Stimulated activated CD8-positive, alpha-beta memory T cell treated with anti-CD3 and anti-CD28 coated beads, Interleukin-7, amount 100 ng/mL, for 24 hours (primary cell): Measurements from ENCODE around the gene HBD.

Experiments
- DNase-seq: peaks from one replicate; pipeline ENCODE4 v3.0.0-alpha.2; 2020; ENCODE audit warnings: low read depth

The HBD gene

DNA sequence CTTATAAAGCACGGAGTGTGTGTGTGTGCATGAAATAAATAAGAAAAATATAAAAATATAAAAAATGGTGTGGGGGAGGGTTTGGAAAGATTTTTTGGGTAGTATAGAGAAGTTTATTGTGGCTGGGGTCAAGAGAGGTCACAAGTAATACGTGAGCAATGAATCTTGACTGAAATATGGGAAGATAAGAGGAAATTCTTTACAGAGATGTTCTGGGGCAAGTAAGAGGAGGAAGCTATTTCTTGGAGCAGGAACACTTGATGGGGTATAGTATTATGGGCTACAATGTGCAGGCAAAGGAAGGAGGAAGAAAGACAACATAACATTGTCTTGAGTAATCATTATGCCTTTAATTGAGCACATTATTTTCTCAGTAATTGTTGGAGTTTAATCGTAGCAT is 2.1 kb downstream of the HBD start:
- no peak for DNase-seq

DNA sequence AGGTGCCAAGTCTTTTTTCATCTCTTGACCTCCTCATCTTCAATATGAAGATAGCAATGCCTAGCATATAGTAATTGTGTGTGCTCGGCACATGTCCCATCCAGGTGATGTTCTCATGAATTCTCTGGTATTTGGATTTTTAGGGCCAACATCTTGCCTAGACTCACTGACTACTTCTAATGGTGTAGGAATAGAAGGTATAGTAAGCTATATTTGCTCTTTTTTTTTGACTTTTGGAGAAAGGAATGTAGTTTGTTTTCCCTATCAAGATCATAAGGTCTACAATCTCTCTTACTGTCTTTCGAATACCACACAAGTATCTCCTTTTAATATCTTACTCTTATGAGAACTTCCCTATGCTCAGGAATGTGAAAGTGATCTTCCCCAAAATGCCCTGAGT is 3.2 kb downstream of the HBD start:
- no peak for DNase-seq

DNA sequence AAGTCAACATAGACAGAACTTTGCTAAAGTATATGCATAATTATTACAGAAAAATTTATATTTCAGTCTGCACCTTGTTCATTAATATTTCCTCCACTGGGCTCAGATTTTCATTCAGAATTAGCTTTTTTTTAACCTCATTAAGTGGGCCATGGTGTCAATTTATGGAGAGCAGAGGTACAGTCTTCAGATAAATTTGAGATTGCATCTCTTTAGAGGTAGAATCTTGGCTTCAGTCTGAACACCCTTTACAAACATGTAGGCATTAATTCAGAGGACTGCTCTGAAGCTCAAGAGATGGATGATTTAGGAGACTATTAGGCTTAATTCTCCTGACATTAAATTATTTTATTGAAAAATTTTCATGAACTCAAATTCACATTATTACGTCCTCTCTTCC is 4.0 kb downstream of the HBD start:
- DNase-seq, result no peak

DNA sequence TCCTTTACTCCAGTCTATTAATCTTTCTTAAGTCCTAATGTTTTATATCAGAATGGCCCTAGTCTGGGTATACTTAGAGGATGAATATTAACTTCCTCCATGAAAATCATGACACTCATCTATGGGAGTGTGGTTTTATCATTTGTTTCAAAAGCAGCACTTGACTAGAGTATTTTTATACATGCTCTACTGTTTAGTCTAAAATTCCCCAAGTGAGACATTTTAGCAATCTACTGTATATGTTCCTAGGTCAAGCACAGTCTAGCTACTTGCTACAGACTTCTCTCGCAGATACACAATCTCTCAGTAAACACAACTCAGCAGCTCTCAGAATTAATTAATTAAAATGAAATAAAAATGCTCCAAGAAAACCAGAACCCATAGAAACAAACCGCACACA is 4.5 kb downstream of the HBD start:
- no peak for DNase-seq

DNA sequence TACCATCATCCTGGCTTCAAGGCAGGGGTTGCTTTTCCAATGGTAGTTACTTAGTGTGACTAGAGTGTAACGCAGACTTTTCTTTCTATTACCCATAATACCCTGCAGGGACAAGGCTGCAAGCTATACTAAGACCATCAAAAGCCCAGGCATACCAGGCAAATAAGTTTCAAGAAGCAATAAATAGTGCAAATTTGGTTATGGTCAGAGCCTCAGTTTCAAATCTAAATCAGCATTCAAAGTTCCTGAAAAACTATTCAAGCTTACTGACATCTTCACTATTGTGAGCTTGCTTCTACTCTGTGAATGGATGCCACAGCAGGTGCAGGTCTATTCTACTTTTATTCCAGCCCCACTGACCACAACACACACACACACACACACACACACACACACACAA is 4.9 kb downstream of the HBD start:
- no peak for DNase-seq

DNA sequence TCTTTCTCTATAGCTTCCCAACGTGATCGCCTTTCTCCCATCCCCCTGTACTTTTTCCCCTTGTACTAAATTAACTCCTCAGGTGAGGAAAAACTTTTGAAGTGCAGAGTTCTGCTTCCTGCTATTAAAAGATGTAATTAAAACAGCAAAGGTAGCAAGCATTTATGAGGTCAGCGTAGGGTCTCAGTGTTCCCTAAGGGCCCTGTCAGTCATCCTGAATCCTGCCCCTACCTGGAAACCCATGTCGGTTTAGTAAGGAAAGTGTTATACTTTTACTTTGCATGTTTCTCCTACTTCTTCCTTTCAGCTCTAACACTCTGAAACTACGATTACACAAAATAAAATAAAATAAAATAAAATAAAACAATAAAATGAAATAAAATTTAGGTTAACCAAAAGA is 6.2 kb downstream of the HBD start:
- no peak for DNase-seq

DNA sequence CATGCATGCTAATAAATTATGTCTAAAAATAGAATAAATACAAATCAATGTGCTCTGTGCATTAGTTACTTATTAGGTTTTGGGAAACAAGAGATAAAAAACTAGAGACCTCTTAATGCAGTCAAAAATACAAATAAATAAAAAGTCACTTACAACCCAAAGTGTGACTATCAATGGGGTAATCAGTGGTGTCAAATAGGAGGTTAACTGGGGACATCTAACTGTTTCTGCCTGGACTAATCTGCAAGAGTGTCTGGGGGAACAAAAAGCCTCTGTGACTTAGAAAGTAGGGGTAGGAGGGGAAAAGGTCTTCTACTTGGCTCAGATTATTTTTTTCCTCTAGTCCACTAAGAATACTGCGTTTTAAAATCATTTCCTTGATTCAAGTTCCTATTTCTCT is 6.6 kb downstream of the HBD start:
- DNase-seq, result no peak

DNA sequence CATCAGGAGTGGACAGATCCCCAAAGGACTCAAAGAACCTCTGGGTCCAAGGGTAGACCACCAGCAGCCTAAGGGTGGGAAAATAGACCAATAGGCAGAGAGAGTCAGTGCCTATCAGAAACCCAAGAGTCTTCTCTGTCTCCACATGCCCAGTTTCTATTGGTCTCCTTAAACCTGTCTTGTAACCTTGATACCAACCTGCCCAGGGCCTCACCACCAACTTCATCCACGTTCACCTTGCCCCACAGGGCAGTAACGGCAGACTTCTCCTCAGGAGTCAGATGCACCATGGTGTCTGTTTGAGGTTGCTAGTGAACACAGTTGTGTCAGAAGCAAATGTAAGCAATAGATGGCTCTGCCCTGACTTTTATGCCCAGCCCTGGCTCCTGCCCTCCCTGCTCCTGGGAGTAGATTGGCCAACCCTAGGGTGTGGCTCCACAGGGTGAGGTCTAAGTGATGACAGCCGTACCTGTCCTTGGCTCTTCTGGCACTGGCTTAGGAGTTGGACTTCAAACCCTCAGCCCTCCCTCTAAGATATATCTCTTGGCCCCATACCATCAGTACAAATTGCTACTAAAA is 7.5 kb downstream of the HBD start, which contains the start of gene HBB:
Gene HBB, minus strand, starts transcription at position 340 of the 579 bp plus-strand sequence. Its CDS starts 50 bp downstream, at position 290.
- DNase-seq, result no peak

DNA sequence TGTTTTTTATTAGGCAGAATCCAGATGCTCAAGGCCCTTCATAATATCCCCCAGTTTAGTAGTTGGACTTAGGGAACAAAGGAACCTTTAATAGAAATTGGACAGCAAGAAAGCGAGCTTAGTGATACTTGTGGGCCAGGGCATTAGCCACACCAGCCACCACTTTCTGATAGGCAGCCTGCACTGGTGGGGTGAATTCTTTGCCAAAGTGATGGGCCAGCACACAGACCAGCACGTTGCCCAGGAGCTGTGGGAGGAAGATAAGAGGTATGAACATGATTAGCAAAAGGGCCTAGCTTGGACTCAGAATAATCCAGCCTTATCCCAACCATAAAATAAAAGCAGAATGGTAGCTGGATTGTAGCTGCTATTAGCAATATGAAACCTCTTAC is 8.8 kb downstream of the HBD start:
- DNase-seq, result no peak

DNA sequence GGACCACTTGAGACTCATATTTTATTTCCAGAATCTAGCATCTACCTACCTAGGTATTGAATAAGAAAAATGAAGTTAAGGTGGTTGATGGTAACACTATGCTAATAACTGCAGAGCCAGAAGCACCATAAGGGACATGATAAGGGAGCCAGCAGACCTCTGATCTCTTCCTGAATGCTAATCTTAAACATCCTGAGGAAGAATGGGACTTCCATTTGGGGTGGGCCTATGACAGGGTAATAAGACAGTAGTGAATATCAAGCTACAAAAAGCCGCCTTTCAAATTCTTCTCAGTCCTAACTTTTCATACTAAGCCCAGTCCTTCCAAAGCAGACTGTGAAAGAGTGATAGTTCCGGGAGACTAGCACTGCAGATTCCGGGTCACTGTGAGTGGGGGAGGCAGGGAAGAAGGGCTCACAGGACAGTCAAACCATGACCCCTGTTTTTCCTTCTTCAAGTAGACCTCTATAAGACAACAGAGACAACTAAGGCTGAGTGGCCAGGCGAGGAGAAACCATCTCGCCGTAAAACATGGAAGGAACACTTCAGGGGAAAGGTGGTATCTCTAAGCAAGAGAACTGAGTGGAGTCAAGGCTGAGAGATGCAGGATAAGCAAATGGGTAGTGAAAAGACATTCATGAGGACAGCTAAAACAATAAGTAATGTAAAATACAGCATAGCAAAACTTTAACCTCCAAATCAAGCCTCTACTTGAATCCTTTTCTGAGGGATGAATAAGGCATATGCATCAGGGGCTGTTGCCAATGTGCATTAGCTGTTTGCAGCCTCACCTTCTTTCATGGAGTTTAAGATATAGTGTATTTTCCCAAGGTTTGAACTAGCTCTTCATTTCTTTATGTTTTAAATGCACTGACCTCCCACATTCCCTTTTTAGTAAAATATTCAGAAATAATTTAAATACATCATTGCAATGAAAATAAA is 9.5 kb downstream of the HBD start:
- no peak for DNase-seq

DNA sequence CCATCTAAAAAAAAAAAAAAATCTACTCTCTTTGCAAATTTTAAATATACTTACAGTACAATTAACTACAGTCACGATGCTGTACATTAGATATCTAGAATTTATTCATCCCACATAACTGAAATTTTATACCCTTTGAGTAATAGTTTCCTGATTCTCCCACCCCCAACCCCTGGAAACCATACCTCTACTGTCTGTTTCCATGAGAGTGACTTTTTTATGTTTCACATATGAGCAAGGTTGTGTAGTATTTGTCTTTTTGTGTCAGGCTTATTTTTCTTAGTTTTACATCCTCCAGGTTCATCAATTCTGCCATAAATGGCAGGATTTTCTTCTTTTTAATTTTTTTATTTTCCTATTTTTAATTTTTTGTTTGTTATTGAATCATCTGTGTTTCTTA is 10.6 kb downstream of the HBD start:
- no peak for DNase-seq

DNA sequence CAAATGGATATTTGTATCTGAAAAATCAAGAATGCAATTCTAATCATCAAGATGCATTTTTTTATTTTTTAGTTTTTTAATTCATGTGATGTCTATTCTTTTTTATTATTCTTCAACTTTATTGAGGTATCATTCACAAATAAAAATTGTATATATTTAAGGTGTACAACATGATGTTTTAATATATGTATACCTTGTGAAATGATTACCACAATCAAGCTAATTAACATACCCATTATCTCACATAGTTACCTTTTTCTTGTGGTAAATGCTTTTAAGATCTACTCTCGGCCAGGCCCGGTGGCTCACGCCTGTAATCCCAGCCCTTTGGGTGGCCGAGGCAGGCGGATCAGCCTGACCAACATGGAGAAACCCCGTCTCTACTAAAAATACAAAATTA is 11.1 kb downstream of the HBD start:
- DNase-seq, result no peak

DNA sequence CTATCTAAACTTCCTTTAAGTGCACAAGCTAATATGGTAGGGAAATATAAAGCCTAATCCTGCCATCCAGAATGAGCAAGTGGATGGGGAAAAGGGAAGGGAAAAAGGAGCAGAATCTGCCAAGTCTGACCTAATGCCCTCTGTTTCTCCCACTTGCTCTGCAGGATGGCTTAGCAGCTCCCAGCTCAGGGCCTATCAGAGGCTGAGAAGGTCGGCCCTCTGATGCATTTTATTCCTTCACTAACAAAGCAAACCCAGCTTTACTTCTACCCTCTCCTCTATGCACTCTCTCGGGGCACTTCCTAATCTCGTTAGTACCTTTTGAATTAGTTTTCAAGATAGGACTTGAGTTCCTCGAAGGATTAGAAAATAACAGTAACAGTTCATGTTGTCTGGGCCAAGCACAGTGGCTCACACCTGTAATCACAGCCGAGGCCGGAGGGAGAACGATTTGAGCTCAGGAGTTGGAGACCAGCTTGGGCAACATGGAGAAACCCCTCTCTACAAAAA is 23.9 kb downstream of the HBD start:
- no peak for DNase-seq

DNA sequence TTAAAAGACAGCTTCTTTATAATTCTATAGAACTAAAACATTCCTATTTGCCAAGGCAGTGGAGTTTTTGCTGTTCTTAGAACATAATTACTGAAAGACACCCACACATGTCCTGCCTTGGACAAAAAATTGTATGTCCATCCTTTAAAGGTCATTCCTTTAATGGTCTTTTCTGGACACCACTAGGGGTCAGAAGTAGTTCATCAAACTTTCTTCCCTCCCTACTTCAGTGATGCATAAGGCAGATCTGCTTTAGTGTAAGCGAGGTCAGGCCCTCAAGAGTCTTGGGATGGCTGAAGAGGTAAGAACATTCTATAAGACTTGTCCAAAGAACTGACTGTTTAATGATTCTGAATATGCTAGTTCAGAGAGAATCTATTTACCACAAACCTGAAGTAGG is 29.5 kb downstream of the HBD start:
- no peak for DNase-seq

DNA sequence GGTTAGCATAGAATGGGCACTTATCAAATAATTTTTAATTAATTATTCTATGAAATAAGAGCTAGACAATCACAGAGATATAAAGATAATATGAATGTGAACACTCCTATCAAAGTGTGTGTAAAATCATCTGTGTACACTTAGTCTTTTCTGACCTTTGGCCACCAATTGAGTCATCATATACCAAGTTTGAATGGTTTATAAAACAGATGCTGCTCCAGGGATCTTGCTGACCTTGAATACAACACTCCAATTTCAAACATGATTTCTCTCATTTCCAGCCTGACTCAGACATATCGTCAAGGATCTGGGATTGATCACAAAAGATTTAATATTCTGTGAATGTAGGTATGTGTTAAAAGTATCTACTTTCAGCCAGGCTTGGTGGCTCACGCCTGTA is 30.9 kb downstream of the HBD start:
- DNase-seq, result no peak

DNA sequence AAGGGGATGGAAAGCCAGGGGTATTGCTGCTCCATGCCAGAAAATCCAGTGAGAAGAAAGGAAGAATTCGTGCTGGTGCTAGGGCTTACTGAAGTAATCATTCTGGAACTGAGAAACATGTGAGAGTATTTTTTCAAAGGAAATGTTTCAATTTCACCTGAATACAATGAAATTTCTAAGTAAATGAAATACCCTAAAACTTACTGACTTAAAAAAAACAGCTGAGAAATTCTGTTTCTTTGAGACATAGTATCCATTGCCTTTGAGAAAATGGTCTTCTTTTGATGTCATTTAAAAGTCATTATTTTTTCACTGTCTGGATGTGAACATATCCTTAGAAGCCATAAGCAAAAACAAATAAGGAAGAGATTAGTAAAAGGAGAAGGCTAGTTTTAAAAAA is 33.7 kb downstream of the HBD start, which contains the start of gene OR51V1:
Gene OR51V1, minus strand, starts transcription at position 101 of the 400 bp plus-strand sequence. Its CDS starts 0 bp downstream, at position 101.
- no peak for DNase-seq

DNA sequence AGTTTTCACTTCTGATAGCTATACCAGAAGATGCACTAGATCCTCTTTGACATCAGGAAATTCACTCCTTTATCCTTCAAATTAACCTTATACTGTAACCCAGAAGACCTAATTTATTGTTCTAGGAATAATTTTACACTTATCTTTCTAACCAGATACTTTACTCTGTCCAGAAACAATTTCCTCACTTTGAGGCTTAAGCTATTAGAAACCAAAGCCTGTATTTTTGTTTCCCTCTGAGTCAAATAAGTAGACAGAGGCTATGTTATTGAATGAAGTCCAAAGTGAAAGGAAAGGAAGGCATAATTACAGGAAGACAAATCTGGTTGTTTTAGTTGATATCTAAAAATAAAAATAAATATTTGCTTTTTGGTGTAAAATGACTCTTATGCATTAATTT is 36.0 kb downstream of the HBD start:
- no peak for DNase-seq

DNA sequence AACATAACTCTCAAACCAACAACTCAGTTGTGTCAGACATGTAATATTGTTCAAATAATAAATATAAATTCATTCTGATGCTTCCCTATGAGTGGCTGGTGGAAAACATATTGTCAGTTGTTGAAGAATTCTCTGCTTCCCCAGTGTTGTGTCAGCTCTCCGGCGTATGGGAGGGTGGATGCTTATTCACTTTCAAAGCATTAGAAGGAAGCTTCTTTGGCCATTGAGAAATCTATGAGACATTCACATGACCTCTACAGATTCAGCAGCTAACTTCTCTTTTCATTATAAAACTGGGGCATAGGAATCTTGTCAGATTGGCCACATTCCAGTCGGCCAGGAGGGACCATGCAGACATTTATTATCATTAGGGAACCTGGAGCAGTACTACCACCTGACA is 36.7 kb downstream of the HBD start:
- no peak for DNase-seq

DNA sequence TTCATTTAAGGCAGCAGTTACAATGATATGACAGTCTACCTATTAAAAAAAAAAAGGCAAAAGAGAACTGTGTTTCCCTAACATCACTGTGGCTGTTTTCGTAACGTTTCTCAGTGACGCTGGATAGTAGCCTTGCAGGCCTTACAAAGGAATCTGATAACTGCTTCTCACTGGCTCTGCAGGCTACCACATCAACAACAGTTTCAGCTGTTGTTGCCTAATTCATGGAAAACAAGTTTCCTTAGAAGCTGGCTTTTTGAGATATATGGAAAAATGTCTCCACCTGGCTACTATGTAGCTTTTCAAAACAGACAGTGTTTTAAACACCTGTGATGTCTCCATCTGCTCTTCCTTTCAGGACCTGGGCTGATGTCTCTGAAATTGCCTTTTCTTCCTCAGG is 37.6 kb downstream of the HBD start:
- DNase-seq, result no peak

DNA sequence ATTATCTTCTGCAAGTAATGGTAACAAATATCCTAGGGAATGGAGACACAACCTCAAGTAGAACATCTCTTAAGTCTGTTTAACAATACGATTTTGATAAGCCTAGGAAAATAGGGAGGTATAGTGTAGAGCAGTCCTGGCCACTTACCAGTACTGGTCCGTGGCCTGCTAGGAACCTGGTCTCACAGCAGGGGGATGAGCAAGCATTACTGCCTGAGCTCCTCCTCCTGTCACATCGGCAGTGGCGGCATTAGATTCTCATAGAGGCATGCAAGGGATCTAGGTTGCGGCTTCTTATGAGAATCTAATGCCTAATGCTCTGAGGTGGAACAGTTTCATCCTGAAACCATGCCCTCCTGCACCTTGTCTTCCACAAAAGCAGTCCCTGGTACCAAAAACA is 38.2 kb downstream of the HBD start:
- no peak for DNase-seq

DNA sequence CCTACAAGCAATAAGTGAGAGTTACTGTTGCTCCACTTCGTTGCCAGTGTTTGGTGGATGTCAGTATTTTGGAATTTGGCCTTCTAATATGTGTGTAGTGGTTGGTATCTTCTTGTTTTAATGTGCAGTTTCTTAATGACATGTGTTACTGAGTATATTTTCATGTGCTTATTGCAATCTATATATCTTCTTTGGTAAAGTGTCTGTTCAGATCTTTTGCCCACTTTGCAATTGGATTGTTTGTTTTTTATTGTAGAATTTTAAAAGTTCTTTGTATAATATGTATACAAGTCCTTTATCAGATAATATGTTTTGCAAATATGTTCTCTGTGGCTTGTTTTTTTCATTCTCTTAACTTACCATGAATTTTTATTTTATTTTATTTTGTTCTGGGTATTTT is 41.5 kb downstream of the HBD start:
- DNase-seq, result no peak

DNA sequence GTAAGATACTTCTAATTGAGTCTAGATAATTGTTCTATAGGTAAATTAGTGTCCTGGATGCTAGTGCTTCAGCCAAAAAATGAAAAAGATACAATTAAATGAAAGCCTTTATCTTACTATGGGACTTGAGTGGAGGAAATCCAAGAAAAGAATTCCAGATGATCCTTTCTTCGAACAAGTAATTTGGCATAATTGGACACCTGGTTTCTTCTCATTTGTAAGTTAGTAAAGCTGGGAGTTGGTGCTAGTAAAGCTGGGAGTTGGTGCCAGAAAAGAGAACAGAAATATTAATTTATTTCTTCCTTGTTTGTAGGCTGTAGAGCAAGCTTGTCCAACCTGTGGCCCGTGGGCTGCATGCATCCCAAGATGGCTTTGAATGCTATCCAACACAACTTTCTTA is 46.1 kb downstream of the HBD start:
- no peak for DNase-seq
